Mammary epithelial cell (primary cell): ENCODE results near the gene GDPD4.

Source experiments
- EZH2 ChIP-seq: IDR thresholded peaks from 2 replicates; pipeline ENCODE4 v1.6.1; 2012; ENCODE audit warnings: low read length, inconsistent platforms, borderline replicate concordance
- TF ChIP-seq, protein P1 (sequence below), 2 donors: IDR thresholded peaks in 1 of 2; conservative IDR thresholded peaks in 1 of 2; 2 replicates each; pipeline ENCODE4 v1.5.1; 2011 to 2012; ENCODE audit warnings: inconsistent platforms in 2 of 2, low read length in 2 of 2, mild to moderate bottlenecking in 2 of 2, control low read depth in 1 of 2, low read depth in 1 of 2; ENCODE audit not compliant: insufficient read depth in 1 of 2; ENCODE audit errors: extremely low read depth in 1 of 2

DNA sequence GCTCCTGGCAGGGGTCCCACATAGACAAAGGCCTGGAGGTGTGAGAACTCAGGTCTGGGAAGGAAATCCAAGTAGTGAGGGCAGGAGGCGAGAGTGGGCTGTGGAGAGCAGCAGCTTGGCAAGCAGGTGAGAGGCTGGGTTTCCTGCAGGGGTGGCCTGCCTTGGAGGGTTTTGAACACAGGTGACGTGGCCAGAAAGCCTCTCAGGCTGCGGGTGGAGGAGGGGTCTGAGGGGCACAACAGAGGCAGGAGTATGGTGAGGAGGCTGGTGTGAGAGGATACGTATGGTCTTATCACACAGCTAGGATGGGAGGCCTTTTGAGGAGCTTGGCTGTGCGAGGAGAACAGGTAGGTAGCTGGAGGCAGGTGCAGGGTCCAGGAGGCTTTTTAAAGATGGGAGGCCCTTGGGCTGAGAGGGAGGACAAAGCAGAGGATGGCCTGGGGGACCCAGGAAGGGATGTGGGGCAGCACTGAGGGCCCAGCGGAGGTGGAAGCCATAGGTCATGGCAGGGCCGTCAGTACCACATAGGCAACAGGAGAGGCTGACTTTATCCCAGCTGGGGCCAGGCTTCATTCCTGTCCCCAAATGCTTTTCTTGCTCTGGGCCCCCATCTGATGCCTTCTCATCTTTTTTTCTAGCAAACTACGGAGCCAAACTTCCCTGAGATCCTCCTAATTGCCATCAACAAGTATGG is 89.0 kb downstream of the GDPD4 start:
- TF ChIP-seq, protein P1, sequence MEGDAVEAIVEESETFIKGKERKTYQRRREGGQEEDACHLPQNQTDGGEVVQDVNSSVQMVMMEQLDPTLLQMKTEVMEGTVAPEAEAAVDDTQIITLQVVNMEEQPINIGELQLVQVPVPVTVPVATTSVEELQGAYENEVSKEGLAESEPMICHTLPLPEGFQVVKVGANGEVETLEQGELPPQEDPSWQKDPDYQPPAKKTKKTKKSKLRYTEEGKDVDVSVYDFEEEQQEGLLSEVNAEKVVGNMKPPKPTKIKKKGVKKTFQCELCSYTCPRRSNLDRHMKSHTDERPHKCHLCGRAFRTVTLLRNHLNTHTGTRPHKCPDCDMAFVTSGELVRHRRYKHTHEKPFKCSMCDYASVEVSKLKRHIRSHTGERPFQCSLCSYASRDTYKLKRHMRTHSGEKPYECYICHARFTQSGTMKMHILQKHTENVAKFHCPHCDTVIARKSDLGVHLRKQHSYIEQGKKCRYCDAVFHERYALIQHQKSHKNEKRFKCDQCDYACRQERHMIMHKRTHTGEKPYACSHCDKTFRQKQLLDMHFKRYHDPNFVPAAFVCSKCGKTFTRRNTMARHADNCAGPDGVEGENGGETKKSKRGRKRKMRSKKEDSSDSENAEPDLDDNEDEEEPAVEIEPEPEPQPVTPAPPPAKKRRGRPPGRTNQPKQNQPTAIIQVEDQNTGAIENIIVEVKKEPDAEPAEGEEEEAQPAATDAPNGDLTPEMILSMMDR (conservative IDR thresholded peaks at IDR 0.05 in 1 of 2, IDR thresholded peaks at IDR 0.05 in 1 of 2; ENCODE audit: extremely low read depth in 1 of 2, insufficient read depth in 1 of 2, low read depth in 1 of 2, low read length in 2 of 2) = no peak
- TF ChIP-seq EZH2 = no peak
